Endothelial cell of umbilical vein (primary cell): ENCODE data around the gene STAT1. TPM values are rescaled to one million over a fixed set of nuclear protein-coding genes. Genes with fewer than 3 reads are reported as not detected.

ENCODE experiments used
- BruUV-seq: library from RNA; stranded (reverse); fragments of 400-500 nt; replicated peaks from 2 replicates; lab custom pipeline; 2021; lab: Mats Ljungman, UMichigan
- CTCF ChIA-PET: fragments of 300-600, 350-600 bp; sonication (Branson Sonifier 250); formaldehyde crosslinking; loops from one replicate; lab custom pipeline; 2021; ENCODE audit warnings: antibody characterized with exemption, inconsistent platforms; lab: Charles Lee
- POLR2A ChIA-PET: fragments of 300-600, 350-600 bp; sonication (Branson Sonifier 250); formaldehyde crosslinking; loops from one replicate; lab custom pipeline; 2021; ENCODE audit warnings: antibody characterized with exemption, inconsistent platforms; lab: Charles Lee
- DNase-seq: peaks from one replicate; pipeline ENCODE4 v3.0.0-alpha.2; 2011; ENCODE audit warnings: low read depth, low spot score
- FAIRE-seq: peaks from 2 replicates; lab custom pipeline; 2011; peaks lifted over from hg19 to GRCh38; lab: Jason Lieb, UNC
- H2AFZ ChIP-seq: 2 replicates; pipeline ENCODE4 v1.6.0; 2012; ENCODE audit warnings: low read depth, low read length, control low read depth, inconsistent platforms
- H3K27ac ChIP-seq: 2 replicates; pipeline ENCODE4 v1.5.1; 2011; ENCODE audit warnings: low read depth, mild to moderate bottlenecking, control low read depth, low read length, moderate library complexity; ENCODE audit not compliant: insufficient read depth
- H3K27me3 ChIP-seq, 2 experiments: 2 replicates each; pipeline versions ENCODE4 v1.6.0 to v1.6.1; 2011; ENCODE audit warnings: low read length in 2 of 2, mixed read lengths in 1 of 2; ENCODE audit not compliant: control insufficient read depth in 2 of 2, insufficient read depth in 2 of 2
- H3K36me3 ChIP-seq, 2 experiments: 2 replicates in 1 of 2; 3 replicates in 1 of 2; pipeline ENCODE4 v1.5.1; 2011; ENCODE audit warnings: low read length in 2 of 2, mild to moderate bottlenecking in 1 of 2, moderate library complexity in 1 of 2; ENCODE audit not compliant: control insufficient read depth in 2 of 2, insufficient read depth in 2 of 2; ENCODE audit errors: extremely low read depth in 1 of 2
- H3K4me1 ChIP-seq: 3 replicates; pipeline ENCODE4 v1.5.1; 2011; ENCODE audit warnings: mild to moderate bottlenecking, low read length; ENCODE audit not compliant: control insufficient read depth, insufficient read depth; ENCODE audit errors: extremely low read depth
- H3K4me2 ChIP-seq: 2 replicates; pipeline ENCODE4 v1.6.1; 2011; ENCODE audit warnings: low read length, control low read depth, mixed read lengths; ENCODE audit not compliant: insufficient read depth
- H3K4me3 ChIP-seq, 3 experiments: fragments of 200-600 bp in 1 of 3; sonication (generic), shearing (Covaris generic) in 1 of 3; replicated peaks in 1 of 3; 2 replicates each; pipeline ENCODE4 v1.5.1; 2011 to 2016; ENCODE audit warnings: control low read depth in 3 of 3, low read length in 3 of 3, mild to moderate bottlenecking in 2 of 3, inconsistent platforms in 1 of 3, low read depth in 1 of 3, moderate library complexity in 1 of 3; ENCODE audit not compliant: insufficient read depth in 1 of 3
- H3K79me2 ChIP-seq: 2 replicates; pipeline ENCODE4 v1.6.0; 2012; ENCODE audit warnings: low read length, inconsistent platforms; ENCODE audit not compliant: control insufficient read depth, insufficient read depth
- H3K9ac ChIP-seq: replicated peaks from 2 replicates; pipeline ENCODE3; 2011; ENCODE audit warnings: low read length, control low read depth; ENCODE audit not compliant: insufficient read depth; ENCODE audit errors: extremely low read depth
- H3K9me1 ChIP-seq: replicated peaks from 3 replicates; pipeline ENCODE4 v1.6.0; 2011; ENCODE audit warnings: mild to moderate bottlenecking, low read length; ENCODE audit not compliant: control insufficient read depth, insufficient read depth; ENCODE audit errors: extremely low read depth
- H3K9me3 ChIP-seq: replicated peaks from 2 replicates; pipeline ENCODE4 v1.5.1; 2012; ENCODE audit warnings: low read length, inconsistent platforms; ENCODE audit not compliant: control insufficient read depth, insufficient read depth
- H4K20me1 ChIP-seq: replicated peaks from 2 replicates; pipeline ENCODE3; 2011; ENCODE audit warnings: mild to moderate bottlenecking, low read length; ENCODE audit not compliant: control insufficient read depth, insufficient read depth; ENCODE audit errors: extremely low read depth
- EZH2 ChIP-seq: IDR thresholded peaks from 2 replicates; pipeline ENCODE4 v1.6.1; 2012; ENCODE audit warnings: borderline replicate concordance, low read depth, mild to moderate bottlenecking, moderate library complexity, low read length, inconsistent platforms; ENCODE audit not compliant: severe bottlenecking
- FOS ChIP-seq: IDR thresholded peaks from 2 replicates; pipeline ENCODE4 v1.6.1; 2011; ENCODE audit warnings: mild to moderate bottlenecking, low read length, moderate library complexity, borderline replicate concordance; ENCODE audit not compliant: insufficient read depth
- GATA2 ChIP-seq: IDR thresholded peaks from 2 replicates; pipeline ENCODE4 v1.7.0; 2011; ENCODE audit warnings: low read depth, mild to moderate bottlenecking, moderate library complexity, mixed read lengths, low read length; ENCODE audit not compliant: insufficient read length, insufficient read depth
- JUN ChIP-seq: IDR thresholded peaks from 2 replicates; pipeline ENCODE4 v1.6.1; 2011; ENCODE audit warnings: borderline replicate concordance, low read depth; ENCODE audit not compliant: insufficient read length, insufficient read depth
- MYC ChIP-seq: IDR thresholded peaks from one replicate; pipeline ENCODE4 v1.6.1; 2011; ENCODE audit warnings: mild to moderate bottlenecking, low read depth, low read length
- POLR2A ChIP-seq: IDR thresholded peaks from 2 replicates; pipeline ENCODE4 v1.6.1; 2012; ENCODE audit warnings: low read depth, mild to moderate bottlenecking, control low read depth, low read length
- POLR2AphosphoS5 ChIP-seq: IDR thresholded peaks from 2 replicates; pipeline ENCODE4 v1.6.1; 2012; ENCODE audit warnings: low read depth, mild to moderate bottlenecking, control low read depth, low read length, moderate library complexity; ENCODE audit not compliant: insufficient read depth
- dilution Hi-C: fragments of 300-500 bp; cut with MboI; formaldehyde crosslinking; loops from one replicate; pipeline ENCODE4 v1.15.0; 2019; ENCODE audit warnings: low sequenced_read_pairs; ENCODE audit not compliant: extremely low pct_ligation_motif_present
- intact Hi-C: fragments of 100-400 bp; cut with micrococcal nuclease; formaldehyde crosslinking; loops from one replicate; pipeline ENCODE4 v1.10.0; 2022
- polyA plus RNA-seq, 4 experiments: library from polyadenylated mRNA; depleted of rRNA in 3 of 4; stranded (reverse) in 3 of 4; unstranded in 1 of 4; fragments of >200 nt; gene quantifications; 2 replicates each; pipeline versions ENCODE4 v1.2.1 to v1.2.3, GENCODE V29; 2011 to 2012; ENCODE audit warnings: missing spikeins in 1 of 4
- total RNA-seq: library from RNA; stranded (reverse); gene quantifications from 2 replicates; pipeline ENCODE4 v1.2.3, GENCODE V29; 2021
- TF ChIP-seq, protein P1 (sequence below), 2 donors: IDR thresholded peaks; 1 replicate in 1 of 2; 2 replicates in 1 of 2; pipeline ENCODE4 v1.5.1; 2011; ENCODE audit warnings: low read length in 2 of 2, mild to moderate bottlenecking in 2 of 2, moderate library complexity in 2 of 2, control low read depth in 1 of 2, inconsistent platforms in 1 of 2, low read depth in 1 of 2; ENCODE audit not compliant: insufficient read depth in 1 of 2; ENCODE audit errors: extremely low read depth in 1 of 2
- TF ChIP-seq, protein P2 (sequence below): IDR thresholded peaks from 2 replicates; pipeline ENCODE4 v1.6.1; 2011; ENCODE audit not compliant: insufficient read depth, insufficient read length

STAT1 gene
- total and polyA plus RNA-seq, 2 donors (not counting 3 experiments of a cell fraction or from before 2014, with no cell fraction given): 64.2 to 67.6 TPM

DNA sequence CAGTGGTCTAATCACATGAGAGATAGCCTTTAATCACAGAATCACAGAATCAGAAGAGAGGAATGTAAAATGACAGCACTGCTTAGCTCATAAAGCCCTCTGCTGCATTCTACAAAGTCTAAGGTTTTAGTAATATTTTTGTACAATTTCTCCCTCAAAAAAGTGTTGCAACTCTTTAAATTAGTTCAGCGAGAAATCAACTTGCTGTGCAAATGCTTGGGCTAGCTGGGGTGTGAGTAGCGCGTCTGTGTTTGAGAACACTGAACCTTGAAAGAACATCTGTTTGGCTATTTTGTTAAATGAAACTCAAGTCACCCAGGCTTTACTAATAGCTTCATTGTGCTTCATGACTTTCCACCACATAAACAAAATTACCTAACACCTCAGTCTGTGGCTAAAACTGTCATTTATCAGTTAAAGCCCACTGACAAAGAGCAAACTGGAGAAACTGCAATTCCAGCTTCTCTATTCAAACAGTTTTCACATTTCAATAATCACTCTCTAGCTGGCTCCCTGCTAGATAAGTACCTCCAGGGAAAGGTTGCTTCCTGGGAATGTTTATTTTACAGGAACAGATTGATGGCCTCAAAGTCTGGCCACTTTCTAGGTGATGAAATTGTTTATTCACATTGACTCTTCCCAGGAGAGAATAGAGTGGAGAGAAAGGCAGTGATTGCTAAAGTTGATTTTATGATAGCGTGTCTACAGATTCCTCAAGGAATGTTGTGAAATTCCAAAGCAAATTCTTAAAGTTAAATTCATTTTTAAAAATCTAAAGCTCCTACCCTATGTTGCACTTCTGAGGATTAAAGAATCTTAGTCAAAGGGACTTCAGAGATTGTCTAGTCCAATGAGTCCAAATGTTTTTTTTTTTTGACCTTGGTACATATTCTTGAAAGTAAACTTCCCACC, 36.0 kb upstream of the STAT1 start:
- Histone ChIP-seq H3K79me2 (no peaks in the 10 kb centered on the region), H4K20me1 (no peaks in the 10 kb centered on the region), H3K9ac (no peak overlapping the region), H3K27ac (no peak overlapping the region), H3K9me3 (no peaks in the 10 kb centered on the region), H3K36me3 (no peaks in the 10 kb centered on the region), H3K4me2 (no peak overlapping the region), H3K9me1 (no peaks in the 10 kb centered on the region), H3K27me3 (peaks cover 4 to 8% of the 10 kb centered on the region in 2 experiments), H3K4me3 (no peak overlapping the region), H3K4me1 (peaks cover 11% of the 10 kb centered on the region), H2AFZ (no peak overlapping the region)
- intact Hi-C loops: loop anchor here (5.0 kb wide), 1 partner anchor 167 kb away; no protein-coding TSS in a partner anchor
- dilution Hi-C loops: no loop called here
- FAIRE-seq: no peak
- TF ChIP-seq FOS: no peak
- no peak for TF ChIP-seq EZH2
- no peak for TF ChIP-seq POLR2A
- no peak for TF ChIP-seq MYC
- TF ChIP-seq POLR2AphosphoS5: no peak
- ChIA-PET POLR2A (no interaction called here), CTCF (interaction anchor here (0.7 to 9.3 kb wide), 11 partner anchors 10 to 513 kb away, joined by 4 to 358 read pairs (median 24); partner anchors contain the start of gene STAT4)
- DNase-seq: peak; percentile 40
- BruUV-seq: no TSS peak

DNA sequence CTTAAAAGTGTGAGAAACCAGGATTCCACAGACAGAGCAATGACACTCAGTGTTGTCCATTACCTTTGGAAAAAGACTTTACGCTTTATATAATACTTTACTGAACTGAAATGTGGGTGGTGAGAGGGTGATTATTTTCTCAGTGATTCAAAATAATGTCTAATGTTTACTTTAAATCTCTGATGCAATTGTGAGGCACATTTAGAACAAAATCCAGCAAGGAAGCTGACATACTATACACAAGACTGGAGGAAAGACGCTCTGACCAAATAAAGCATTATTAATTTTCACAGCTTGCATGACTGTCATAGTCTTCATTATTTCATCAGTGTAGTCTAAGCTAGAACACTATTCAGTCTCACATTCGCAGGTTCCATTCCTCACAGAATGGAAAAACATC, 34.1 kb upstream of the STAT1 start:
- Histone ChIP-seq H3K36me3 (no peaks in the 10 kb centered on the region), H3K9ac (no peak overlapping the region), H4K20me1 (no peaks in the 10 kb centered on the region), H3K4me3 (no peak overlapping the region), H3K79me2 (no peaks in the 10 kb centered on the region), H3K4me2 (no peak overlapping the region), H3K9me1 (no peaks in the 10 kb centered on the region), H3K9me3 (peaks cover 2% of the 10 kb centered on the region), H3K27ac (no peak overlapping the region), H3K4me1 (peaks cover 11% of the 10 kb centered on the region), H3K27me3 (peaks cover 3 to 8% of the 10 kb centered on the region in 2 experiments), H2AFZ (no peak overlapping the region)
- DNase-seq (no peak), FAIRE-seq (no peak)
- POLR2A ChIA-PET: no interaction called here
- no TSS peak for BruUV-seq
- intact Hi-C loops (no loop called here), dilution Hi-C loops (no loop called here)
- CTCF ChIA-PET: interaction anchor here (1.6 to 9.3 kb wide), 3 partner anchors 12 to 473 kb away, joined by 3 to 358 read pairs (median 6); partner anchors contain the start of gene STAT4
- no peak for TF ChIP-seq EZH2
- TF ChIP-seq, protein P1, sequence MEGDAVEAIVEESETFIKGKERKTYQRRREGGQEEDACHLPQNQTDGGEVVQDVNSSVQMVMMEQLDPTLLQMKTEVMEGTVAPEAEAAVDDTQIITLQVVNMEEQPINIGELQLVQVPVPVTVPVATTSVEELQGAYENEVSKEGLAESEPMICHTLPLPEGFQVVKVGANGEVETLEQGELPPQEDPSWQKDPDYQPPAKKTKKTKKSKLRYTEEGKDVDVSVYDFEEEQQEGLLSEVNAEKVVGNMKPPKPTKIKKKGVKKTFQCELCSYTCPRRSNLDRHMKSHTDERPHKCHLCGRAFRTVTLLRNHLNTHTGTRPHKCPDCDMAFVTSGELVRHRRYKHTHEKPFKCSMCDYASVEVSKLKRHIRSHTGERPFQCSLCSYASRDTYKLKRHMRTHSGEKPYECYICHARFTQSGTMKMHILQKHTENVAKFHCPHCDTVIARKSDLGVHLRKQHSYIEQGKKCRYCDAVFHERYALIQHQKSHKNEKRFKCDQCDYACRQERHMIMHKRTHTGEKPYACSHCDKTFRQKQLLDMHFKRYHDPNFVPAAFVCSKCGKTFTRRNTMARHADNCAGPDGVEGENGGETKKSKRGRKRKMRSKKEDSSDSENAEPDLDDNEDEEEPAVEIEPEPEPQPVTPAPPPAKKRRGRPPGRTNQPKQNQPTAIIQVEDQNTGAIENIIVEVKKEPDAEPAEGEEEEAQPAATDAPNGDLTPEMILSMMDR (IDR thresholded peaks at IDR 0.05; ENCODE audit: extremely low read depth in 1 of 2, insufficient read depth in 1 of 2, low read depth in 1 of 2, low read length in 2 of 2): no peak
- no peak for TF ChIP-seq POLR2AphosphoS5
- TF ChIP-seq, protein P2, sequence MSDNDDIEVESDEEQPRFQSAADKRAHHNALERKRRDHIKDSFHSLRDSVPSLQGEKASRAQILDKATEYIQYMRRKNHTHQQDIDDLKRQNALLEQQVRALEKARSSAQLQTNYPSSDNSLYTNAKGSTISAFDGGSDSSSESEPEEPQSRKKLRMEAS: no peak
- TF ChIP-seq JUN: no peak
- TF ChIP-seq GATA2: no peak
- no peak for TF ChIP-seq MYC
